HG02973 (cell line): ENCODE measurements around the gene PDPR.
"Not testable (repeated sequence)": the region's sequence is repeated elsewhere in the genome, so short reads cannot be mapped to it uniquely, and the experiment has no call there.

ENCODE experiments used
- ATAC-seq: cut with Tn5 transposase; IDR thresholded peaks from one replicate; pipeline ENCODE4 v1.9.1; 2021; ENCODE audit warnings: moderate library complexity; ENCODE audit not compliant: unreplicated experiment

Gene PDPR

DNA sequence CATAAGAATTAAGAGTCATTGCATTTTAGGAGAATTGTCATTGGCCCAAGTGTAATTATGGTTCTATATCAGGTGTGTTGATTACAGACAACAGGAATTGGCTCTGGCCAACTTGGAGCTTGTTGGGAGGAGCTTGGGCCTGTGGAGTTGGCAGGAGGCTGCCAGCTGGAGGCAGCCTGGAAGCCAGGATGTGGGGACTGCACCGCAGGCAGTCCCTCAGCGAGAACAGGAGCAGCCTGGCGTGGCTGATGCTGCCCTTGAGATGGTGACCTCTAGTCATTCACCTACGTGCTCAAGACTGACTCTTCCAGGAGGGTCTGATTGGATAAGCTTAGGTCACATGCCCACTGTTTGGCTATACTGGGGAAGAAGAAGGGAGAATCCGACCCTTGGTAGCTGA, 13.6 kb downstream of the PDPR start:
- not testable (repeated sequence) for ATAC-seq

DNA sequence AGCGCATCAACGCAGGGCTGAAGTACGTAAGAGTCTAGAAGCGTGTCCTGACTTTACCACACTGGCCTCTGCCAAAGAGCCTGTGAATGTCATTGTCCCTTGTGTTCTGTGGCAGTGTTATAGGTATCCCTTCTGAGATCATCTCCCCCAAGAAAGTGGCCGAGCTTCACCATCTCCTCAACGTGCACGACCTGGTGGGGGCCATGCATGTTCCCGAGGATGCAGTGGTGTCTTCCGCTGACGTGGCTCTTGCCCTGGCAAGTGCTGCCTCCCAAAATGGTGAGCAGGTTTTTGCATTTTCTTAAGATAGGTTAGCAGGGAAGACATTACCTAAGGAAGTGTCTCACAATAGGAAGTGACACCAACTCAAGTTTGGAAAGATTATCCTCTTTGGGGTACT, 14.7 kb downstream of the PDPR start:
- ATAC-seq: not testable (repeated sequence)

DNA sequence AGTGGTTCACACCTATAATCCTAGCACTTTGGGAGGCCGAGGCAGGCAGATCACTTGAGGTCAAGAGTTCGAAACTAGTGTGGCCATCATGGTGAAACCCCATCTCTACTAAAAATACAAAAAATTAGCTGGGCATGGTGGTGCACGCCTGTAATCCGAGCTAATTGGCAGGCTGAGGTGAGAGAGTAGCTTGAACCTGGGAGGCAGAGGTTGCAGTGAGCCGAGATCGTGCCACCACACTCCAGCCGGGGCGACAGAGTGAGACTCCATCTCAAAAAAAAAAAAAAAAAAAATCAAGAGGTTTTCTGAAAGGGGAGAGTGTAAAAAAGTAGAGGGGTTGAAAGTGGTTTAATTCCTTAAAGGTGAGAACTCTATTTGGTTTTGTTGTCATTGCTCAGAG, 21.7 kb downstream of the PDPR start:
- not testable (repeated sequence) for ATAC-seq

DNA sequence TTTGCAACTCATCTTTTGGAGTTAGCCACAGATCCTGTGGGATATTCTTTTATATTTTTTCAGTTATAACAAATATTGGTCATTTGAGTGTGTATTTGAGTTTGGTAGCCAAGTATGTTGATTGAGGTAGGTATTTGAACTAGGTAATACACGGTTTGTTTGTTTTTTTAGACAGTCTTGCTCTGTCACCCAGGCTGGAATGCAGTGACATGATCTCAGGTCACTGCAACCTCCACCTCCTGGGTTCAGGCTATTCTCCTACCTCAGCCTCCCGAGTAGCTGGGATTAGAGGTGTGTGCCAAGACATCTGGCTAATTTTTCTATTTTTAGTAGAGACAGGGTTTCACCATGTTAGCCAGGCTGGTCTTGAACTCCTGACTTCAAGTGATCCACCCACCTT, 22.5 kb downstream of the PDPR start:
- not testable (repeated sequence) for ATAC-seq

DNA sequence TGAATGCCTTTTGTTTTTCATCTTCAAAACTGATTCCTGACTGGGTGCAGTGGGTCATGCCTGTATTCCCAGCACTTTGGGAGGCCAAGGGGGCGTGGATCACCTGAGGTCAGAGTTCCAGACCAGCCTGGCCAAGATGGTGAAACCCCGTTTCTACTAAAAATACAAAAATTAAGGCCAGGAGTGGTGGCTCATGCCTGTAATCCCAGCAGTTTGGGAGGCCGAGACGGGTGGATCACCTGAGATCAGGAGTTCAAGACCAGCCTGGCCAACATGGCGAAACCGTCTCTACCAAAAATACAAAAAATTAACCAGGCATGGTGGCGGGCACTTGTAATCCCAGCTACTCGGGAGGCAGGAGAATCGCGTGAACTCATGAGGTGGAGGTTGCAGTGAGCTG, 28.6 kb downstream of the PDPR start:
- ATAC-seq: not testable (repeated sequence)

DNA sequence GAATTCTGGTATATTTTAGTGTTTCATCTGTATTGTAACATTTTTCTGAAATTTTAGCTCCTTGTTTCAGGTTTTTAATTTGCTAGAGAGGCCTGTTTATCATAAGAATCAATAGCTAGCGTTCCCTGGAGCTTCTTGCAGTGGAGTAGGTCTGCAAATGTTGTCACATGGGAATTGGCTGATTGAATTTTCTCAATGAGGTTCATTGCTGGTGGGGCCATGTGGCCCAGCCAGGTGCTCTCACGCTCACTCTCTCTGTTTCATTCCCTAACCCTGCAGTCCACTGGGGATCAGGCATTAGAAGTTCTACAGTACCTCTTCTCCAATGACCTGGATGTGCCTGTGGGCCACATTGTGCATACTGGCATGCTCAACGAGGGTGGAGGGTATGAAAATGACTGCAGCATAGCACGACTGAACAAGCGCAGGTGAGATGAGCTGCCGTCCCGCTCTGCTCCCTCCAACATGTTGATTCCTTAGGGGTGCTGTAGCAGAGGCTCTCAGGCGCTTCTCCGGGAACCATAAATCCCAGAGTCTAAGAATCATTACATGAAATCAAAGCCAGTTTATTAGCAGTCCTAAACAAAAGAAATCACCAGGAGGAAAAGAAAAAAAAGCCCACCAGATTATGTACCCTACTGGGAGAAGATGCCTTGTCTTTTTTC, 29.2 kb downstream of the PDPR start:
- ATAC-seq: not testable (repeated sequence)

DNA sequence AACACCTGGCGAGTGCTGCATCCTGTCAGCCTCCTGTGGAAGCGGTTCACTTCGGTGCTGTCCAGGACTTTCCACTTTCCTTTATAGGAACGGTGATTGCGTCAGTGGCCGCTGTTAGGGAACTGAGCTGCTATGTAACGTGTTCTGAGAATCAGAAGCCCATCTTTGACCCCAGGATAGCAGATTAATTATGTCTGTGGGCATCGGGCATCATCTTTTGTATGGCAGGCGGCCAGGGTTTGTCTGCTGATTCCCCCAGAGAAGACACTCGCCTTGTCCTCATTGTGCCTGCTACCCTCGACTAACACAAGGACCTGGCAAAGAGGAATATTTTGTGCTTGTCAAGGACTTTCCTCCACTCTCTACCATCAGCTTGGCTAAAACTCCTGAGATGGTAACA, 33.7 kb downstream of the PDPR start:
- not testable (repeated sequence) for ATAC-seq

DNA sequence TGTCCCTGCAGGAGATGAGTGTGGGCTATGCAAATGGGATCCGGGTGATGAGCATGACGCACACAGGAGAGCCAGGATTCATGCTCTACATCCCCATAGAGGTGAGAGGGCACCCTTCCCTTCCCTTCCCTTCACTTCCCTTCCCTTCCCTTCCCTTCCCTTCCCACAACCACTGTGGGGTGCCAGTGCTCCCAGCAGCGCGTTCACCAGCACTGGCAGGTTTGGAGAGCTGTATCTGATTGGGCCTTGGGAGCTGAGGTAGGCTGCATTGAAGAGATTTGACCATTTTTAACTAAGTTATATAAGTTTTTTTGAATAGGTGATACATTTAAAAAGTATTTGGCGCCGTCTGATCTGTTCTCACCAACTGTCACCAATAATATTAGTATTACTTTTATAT, 34.3 kb downstream of the PDPR start:
- ATAC-seq: not testable (repeated sequence)

DNA sequence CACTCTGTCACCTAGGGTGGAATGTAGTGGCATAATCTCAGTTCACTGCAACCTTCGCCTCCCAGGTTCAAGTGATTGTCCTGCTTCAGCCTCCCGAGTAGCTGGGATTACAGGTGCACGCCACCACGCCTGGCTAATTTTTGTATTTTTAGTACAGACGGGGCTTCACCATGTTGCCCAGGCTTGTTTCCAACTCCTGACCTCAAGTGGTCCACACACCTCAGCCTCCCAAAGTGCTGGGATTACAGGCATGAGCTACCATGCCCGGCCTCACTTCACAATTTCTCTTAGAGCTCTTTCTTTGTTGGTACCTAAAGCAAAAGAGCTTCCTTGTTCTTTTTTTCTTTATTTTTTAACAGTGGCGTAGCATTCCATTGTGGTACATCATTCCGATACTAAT, 35.2 kb downstream of the PDPR start:
- ATAC-seq: not testable (repeated sequence)

DNA sequence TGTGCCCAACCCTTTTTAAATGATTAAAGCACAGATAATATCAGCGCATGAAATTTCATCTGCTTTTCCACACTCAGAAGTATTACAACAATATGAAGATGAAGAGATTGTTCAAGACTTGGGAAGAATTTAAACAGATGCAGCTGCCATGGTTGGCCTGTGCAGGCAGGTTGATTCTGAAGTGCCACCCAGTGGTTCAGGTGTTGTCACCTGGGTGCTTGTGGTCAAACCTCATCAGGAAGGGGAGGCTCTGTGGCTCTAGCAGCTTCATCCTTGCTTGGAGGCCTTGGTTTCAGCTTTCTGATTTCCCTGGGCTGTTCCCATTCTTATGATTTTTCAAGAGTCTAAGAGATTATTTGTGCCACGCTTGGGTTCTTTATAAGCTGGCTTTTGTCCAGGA, 37.3 kb downstream of the PDPR start:
- no peak for ATAC-seq

DNA sequence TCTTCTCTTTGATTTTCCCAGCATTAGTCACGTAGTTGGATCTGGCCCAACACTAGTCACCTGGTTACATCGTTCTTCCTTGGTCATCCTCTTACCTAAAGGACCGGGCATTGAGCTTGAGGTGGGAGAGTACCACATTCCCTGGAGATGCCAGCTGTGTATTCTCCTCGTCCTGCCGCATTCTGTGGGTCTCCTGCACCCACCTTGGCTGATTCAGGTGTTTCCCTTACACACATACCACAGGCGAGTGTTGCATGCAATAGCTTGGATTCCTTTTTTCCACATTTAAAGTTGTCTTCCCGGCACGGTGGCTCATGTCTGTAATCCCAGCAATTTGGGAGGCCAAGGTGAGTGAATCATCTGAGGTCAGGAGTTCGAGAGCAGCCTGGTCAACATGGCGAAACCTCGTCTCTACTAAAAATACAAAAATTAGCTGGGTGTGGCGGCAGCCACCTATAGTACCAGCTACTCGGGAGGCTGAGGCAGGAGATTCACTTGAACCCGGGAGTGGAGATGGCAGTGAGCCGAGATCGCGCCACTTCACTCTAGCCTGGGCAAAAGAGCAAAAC, 37.9 kb downstream of the PDPR start:
- no peak for ATAC-seq

DNA sequence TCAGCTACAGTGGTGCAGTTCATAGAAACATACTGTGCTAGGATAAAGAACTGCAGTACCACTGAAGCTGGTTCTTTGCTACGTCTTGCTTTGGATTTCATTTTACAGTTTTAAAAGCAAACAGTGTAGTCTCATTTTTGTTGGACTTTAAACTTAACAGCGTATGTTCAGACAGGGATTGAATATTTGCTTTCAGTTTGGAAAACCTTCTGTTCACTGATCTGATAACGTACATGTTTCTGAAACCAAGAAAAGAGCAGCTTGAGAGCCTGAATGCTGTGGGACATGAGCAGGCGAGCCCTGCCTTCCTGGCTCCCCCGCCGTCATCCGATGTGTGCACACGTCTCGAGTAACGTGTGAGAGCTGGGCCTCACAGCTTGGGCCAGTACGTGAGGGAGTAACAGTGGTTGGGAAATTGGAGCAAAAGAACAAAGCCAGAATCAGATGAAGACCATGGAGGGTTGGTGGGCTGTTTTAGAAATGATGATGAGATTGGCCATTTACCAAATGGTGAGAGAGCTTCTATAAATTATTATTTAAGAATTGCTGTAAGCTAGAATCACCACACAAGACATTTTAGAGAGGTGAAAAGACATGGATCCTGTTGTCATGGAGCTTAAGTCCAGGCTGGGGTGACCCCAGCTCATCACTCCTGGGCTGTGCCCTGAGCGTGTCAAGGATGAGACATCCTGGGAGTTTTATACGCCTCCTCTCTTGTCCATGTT, 38.6 kb downstream of the PDPR start:
- ATAC-seq: no peak

DNA sequence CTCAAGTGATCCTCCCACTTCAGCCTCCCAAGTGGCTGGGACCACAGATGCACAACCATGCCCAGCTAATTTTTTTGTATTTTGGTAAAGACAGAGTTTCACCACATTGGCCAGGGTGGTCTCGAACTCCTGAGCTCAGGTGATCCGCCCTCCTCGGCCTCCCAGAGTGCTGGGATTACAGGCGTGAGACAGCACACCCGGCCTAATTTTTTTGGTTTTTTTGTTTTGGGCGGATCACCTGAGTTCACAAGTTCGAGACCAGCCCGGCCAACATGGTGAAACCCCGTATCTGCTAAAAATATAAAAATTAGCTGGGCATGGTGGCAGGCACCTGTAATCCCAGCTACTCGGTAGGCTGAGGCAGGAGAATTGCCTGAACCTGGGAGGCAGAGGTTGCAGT, 40.6 kb downstream of the PDPR start:
- not testable (repeated sequence) for ATAC-seq

DNA sequence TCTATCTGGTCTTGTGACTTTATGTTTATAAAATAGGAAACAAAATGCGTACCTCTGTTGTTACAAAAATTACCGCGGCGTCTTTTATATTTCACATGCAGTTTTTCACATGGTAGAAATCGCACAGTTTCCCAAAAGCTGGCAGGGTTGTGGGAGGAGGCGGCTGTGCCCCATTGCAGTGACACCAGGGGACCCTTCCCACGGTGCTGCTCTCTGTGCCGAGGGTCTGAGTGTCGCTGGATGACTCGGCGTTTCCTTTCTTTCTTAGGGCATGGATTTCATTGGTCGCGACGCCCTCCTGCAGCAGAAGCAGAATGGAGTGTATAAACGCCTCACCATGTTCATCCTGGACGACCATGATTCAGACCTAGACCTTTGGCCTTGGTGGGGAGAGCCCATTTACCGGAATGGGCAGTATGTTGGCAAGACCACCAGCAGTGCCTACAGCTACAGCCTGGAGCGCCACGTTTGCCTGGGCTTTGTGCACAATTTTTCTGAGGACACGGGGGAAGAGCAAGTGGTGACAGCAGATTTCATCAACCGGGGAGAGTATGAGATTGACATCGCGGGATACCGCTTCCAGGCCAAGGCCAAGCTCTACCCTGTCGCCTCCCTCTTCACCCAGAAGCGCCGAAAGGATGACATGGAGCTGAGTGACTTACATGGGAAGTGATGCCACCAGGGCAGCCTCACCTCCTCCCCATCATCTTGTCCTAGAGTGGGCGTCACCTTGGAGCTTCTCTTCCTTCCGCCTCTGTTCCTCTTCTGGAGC, 42.3 kb downstream of the PDPR start:
- ATAC-seq: no peak

DNA sequence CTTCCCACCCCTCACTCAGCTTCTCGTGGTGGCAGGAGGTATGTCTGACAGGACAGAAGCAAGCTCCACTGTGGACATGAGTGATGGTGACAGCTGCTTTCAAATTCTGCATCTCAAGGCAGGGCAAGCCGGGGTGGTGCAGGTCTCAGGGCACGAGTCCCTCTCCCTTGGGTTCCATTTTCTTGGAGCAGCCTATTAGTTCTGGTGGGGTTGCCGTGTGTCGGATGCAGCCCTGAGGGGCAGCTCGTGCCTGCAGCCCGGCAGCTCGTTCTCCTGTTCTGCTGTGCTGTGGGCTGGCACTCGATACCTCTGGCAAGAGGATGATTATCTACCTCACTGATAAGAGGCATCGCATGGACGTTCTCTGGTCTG, 43.0 kb downstream of the PDPR start:
- no peak for ATAC-seq

DNA sequence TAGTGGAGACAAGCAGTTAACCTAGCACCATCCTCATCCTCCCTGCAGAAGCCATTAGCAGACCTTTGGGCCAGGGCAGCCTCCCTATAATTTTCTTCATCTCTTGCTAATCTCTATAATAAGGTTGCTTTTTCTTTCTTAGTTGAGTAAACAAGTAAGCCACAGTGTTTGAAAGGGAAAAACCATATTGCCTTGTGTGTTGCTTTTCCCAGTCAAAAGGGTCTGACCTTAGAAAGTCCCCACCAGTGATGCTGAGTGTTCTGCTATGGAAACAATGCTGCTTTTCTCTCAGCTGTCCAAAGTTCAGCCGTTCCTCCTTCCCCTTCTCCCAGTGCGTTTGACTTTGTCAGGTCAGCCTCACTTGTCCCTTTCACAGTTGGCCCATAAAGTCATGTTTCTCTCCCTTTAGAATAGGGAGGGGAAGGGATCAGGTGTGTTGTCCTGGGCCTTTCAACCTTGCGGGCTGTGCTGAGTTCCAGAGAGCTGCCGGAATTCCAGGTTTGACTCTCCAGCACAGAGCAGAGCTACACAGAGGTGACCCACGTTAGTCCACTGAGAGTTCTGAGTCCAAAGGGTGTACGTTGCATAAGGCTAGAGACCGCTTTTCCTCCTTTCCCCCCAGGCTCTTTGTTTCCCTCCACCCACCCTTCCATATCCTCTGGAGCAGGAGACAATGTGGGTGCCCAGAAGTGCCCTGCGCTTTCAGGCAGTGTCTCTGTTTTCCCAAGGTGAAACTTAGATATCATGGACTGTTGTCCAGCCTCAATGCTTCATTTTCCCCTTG, 43.5 kb downstream of the PDPR start:
- no peak for ATAC-seq

DNA sequence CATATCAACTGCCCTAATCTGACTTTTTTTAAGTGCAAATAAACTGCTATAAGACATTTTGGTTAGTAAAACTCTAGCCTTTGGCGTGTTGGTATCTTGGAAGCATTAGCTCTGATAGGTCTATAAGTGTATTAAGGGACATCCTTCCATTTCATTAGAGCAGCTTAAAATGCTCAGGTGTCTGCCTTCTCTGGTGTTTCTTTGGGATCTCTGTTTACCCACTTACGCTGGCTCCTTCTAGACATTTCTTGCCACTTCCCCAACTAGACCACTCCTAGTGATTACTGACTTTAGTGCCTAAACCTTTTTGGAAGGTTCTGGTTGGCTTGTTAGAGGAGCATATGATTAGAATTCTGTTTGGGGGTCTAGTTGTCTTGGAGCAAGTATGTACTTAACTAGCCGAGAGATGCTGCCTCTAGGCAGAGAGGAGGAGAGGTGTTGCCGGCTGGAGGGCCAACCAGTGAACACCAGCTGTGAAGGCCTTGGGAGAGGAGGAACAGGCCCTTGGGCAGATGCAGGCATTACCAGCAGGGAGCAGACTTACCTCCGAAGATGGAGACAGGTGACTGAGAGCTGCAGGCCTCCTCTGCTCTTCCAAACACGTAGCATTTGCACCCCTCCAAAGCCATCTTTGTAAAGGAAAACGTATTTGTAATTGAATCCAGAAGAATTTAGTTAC, 44.3 kb downstream of the PDPR start:
- no peak for ATAC-seq

DNA sequence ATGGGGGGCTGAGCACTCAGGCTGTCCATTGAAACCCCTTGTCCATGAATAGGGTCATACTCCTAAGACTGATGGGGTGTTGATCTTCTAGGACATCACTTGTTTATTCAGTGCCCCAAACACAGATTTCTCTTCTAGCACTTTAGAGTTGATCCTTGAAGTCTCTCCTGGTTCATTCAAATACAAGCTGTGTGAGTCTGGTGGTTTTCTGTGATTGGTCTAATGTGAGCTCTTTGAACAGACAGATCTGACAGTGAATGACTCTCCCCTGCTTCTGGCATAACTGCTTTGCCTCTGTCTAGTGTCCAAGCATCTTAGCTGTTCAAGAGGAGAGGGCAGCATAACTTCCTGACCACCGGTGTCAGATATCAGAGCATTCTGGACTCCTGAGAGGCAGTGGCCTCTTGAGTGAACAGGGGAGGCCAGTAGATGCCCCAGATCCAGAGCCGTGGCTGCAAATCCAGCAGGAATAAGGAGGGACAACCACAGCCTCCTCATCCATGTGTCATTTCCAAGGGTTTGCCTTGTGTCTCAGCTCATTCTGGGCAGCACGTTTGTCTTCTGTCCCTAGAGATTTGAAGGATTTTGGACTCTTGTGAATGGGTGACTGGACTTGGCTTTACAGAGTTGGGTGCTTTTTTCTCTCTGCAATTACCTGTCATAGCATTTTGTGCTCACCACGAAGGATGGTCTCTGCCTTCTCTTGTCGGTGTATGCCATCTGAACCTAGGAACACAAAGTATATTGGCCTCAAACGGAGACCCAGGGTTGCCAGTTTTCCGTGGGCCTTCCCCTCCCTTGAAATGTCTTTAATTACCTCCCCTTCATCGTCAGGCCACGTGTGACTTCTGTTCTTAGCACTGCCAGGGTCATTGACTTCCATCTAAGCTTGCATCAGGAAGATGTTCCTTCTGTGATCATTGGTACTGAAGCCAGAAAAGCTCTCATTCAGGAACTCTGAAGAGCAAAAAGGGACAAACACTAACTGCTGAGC, 45.5 kb downstream of the PDPR start:
- ATAC-seq: no peak

DNA sequence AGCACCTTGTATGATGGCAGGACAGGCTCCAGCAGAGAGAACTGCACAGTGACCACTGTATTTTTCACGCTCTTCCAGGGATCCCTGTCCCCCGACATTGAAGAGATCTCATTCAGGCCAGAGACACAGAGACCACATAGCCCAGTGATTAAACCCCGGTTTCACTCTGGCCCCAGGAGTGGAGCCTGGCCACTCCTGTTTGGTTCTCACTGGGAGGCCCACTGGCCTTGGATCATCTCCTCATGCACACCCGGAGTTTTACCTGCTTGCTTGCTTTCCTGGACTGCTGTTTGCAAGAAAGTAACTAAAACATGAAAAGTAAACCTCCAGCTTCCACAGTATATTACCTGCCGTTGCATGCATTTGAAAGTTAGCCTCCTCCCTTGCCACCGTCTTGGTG, 46.3 kb downstream of the PDPR start:
- ATAC-seq: no peak
